Activated naive CD4-positive, alpha-beta T cell treated with anti-CD3 and anti-CD28 coated beads, Interleukin-2, amount 50 U/mL, for 16 hours (primary cell): ENCODE data around the gene OR4E1.
"Not testable (repeated sequence)": the region's sequence is repeated elsewhere in the genome, so short reads cannot be mapped to it uniquely, and the experiment has no call there.

Experiments
- DNase-seq: peaks from one replicate; pipeline ENCODE4 v3.0.0-alpha.2; 2020

OR4E1 gene

GRCh38 chr14:21652209-21652808 is 21.3 kb downstream of the OR4E1 start:
- no peak for DNase-seq

DNA sequence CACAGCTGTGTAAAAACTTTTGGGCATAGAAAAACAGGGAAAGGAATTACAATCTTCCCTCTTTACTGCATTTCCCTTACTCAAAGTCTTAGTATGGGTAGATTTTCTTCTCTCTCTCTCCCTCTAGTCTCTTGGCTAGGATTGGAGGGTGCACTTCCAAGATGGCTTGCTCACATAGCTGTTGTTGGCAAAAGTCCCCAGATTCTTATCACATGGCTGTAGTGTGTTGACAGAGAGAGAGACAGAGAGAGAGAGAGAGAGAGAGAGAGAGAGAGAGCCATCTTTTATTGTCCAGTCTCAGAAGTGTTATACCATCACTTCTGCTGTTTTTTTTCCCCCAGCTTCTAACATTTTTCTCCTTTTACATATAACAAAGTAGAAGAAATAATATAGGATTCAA is 26.2 kb downstream of the OR4E1 start:
- DNase-seq: no peak

DNA sequence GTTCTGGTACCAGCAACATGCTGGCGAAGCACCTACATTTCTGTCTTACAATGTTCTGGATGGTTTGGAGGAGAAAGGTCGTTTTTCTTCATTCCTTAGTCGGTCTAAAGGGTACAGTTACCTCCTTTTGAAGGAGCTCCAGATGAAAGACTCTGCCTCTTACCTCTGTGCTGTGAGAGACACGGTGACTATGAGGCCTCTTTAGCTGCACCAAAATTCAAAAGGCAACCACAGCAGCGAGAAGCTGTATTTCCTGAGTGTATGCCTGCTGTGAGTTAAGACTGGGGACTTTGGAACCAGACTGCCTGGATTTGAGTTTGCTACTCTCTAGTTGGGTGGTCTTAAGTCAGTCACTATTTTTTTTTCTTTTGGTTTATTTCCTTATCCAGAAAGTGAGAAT is 30.2 kb downstream of the OR4E1 start:
- no peak for DNase-seq

DNA sequence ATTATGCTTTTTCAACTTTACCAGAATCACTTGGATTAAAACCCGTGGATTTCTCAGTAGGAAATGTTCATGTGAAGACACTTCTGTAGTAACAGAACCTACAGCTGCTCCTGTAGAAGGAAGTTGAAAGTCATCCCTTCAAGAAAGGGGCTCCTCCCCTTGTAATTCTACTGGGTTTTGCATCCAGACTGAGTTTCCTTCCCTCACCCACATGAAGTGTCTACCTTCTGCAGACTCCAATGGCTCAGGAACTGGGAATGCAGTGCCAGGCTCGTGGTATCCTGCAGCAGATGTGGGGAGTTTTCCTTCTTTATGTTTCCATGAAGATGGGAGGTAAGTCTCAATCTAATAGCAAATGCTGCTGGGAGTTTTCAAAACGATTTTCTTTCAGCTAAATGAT is 30.9 kb downstream of the OR4E1 start:
- no peak for DNase-seq

GRCh38 chr14:21634840-21635239 is 38.8 kb downstream of the OR4E1 start, which contains the start of gene OR10G2:
TSS of gene OR10G2 (minus strand) at chr14:21634940. CDS start at chr14:21634842, 98 bp downstream.
- no peak for DNase-seq

GRCh38 chr14:21631084-21631483 is 42.5 kb downstream of the OR4E1 start:
- no peak for DNase-seq

DNA sequence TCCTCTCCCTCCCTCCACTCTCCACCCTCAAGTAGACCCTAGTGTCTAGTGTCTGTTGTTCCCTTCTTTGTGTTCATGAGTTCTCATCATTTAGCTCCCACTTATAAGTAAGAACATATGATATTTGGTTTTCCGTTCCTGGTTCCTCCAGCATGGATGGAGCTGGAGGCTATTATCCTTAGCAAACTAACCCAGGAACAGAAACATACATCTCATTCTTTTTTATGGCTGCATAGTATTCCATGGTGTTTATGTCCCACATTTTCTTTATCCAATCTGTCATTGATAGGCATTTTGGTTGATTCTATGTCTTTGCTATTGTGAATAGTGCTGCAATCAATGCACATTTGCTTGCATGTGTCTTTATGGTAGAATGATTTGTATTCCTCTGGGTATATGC is 43.1 kb downstream of the OR4E1 start:
- not testable (repeated sequence) for DNase-seq

- no peak for DNase-seq
Observed at GRCh38 chr14:21626491-21627230, 47.0 kb downstream of the OR4E1 start.
